Osteoblast (primary cell): ENCODE measurements around the gene BAZ1A. TPM values are rescaled to one million over a fixed set of nuclear protein-coding genes. Genes with fewer than 3 reads are reported as not detected.

Experiments used
- DNase-seq: peaks from one replicate; pipeline ENCODE4 v3.0.0; 2011; ENCODE audit warnings: low spot score, mixed read lengths; ENCODE audit not compliant: insufficient read length; ENCODE audit errors: missing footprints
- H2AFZ ChIP-seq: 2 replicates; pipeline ENCODE4 v1.6.0; 2011; ENCODE audit warnings: mild to moderate bottlenecking, low read length
- H3K27ac ChIP-seq: 2 replicates; pipeline ENCODE4 v1.5.1; 2011; ENCODE audit warnings: mild to moderate bottlenecking, low read depth, low read length, moderate library complexity
- H3K27me3 ChIP-seq: 2 replicates; pipeline ENCODE4 v1.6.0; 2012; ENCODE audit warnings: mild to moderate bottlenecking, control low read depth, inconsistent platforms, low read length, moderate library complexity; ENCODE audit not compliant: insufficient read depth
- H3K36me3 ChIP-seq: 2 replicates; pipeline ENCODE4 v1.5.1; 2011; ENCODE audit warnings: mild to moderate bottlenecking, low read length, control low read depth, moderate library complexity; ENCODE audit not compliant: insufficient read depth
- H3K4me1 ChIP-seq: 2 replicates; pipeline ENCODE4 v1.5.1; 2011; ENCODE audit warnings: mild to moderate bottlenecking, low read length, control low read depth, moderate library complexity; ENCODE audit not compliant: insufficient read depth
- H3K4me2 ChIP-seq: 2 replicates; pipeline ENCODE4 v1.6.0; 2011; ENCODE audit warnings: mild to moderate bottlenecking, low read length; ENCODE audit not compliant: insufficient read depth
- H3K4me3 ChIP-seq: fragments of 200-600 bp; sonication (generic); 3 replicates; pipeline ENCODE4 v1.5.1; 2012; ENCODE audit warnings: mild to moderate bottlenecking, low read length, inconsistent platforms; ENCODE audit not compliant: insufficient read depth
- H3K79me2 ChIP-seq: 2 replicates; pipeline ENCODE4 v1.6.0; 2012; ENCODE audit warnings: mild to moderate bottlenecking, low read length, control low read depth, inconsistent platforms; ENCODE audit not compliant: insufficient read depth
- H3K9me3 ChIP-seq: 2 replicates; pipeline ENCODE4 v1.5.1; 2011; ENCODE audit warnings: low read depth, low read length, control low read depth
- H4K20me1 ChIP-seq: 2 replicates; pipeline ENCODE4 v1.6.0; 2012; ENCODE audit warnings: mild to moderate bottlenecking, low read length, control low read depth; ENCODE audit not compliant: insufficient read depth
- CTCF ChIP-seq: IDR thresholded peaks from 2 replicates; pipeline ENCODE4 v1.5.1; 2011; ENCODE audit warnings: mild to moderate bottlenecking, low read depth, low read length, moderate library complexity; ENCODE audit errors: extremely low read depth
- total RNA-seq: library from RNA; depleted of rRNA; stranded (reverse); fragments of >200 nt; gene quantifications from 2 replicates; pipeline ENCODE4 v1.2.3, GENCODE V29; 2012

BAZ1A gene
- total RNA-seq, 1 donor = 23.9 TPM

GRCh38 chr14:34775342-34775741 lies 99.8 kb downstream of the BAZ1A start:
- no peak overlapping the region for H3K4me2 ChIP-seq
- no peak overlapping the region for H3K27ac ChIP-seq
- H3K4me3 ChIP-seq = no peak overlapping the region
- H2AFZ ChIP-seq = no peak overlapping the region
- H3K4me1 ChIP-seq = peaks cover 6% of the 10 kb centered on the region
- H4K20me1 ChIP-seq = no peaks in the 10 kb centered on the region
- no peak for TF ChIP-seq CTCF
- H3K36me3 ChIP-seq = peaks cover 23% of the 10 kb centered on the region
- H3K79me2 ChIP-seq = no peaks in the 10 kb centered on the region
- H3K27me3 ChIP-seq = no peaks in the 10 kb centered on the region
- DNase-seq = no peak
- H3K9me3 ChIP-seq = no peaks in the 10 kb centered on the region

DNA sequence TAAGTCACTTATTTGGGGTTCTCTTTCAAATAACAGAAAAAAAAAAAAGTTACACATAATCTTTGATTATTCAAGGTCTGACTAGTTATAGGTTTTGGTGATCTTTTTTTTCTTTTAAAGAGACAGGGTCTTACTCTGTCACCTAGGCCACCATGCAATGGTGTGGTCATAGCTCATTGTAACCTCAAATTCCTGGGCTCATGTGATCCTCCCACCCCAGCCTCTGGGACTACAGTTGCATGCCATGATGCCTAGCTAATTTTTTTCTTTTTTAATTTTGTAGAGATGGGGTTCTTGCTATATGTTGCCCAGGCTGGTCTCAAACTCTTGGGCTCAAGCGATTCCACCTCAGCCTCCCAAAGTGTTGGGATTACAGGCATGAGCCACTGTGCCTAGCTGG lies 104.3 kb downstream of the BAZ1A start:
- Histone ChIP-seq H3K4me3 (no peak overlapping the region), H3K79me2 (no peaks in the 10 kb centered on the region), H3K9me3 (no peaks in the 10 kb centered on the region), H3K4me1 (peaks cover 12% of the 10 kb centered on the region), H3K36me3 (peaks cover 13% of the 10 kb centered on the region), H2AFZ (no peak overlapping the region), H4K20me1 (no peaks in the 10 kb centered on the region), H3K27me3 (no peaks in the 10 kb centered on the region), H3K4me2 (no peak overlapping the region), H3K27ac (no peak overlapping the region)
- no peak for DNase-seq
- TF ChIP-seq CTCF = no peak

DNA sequence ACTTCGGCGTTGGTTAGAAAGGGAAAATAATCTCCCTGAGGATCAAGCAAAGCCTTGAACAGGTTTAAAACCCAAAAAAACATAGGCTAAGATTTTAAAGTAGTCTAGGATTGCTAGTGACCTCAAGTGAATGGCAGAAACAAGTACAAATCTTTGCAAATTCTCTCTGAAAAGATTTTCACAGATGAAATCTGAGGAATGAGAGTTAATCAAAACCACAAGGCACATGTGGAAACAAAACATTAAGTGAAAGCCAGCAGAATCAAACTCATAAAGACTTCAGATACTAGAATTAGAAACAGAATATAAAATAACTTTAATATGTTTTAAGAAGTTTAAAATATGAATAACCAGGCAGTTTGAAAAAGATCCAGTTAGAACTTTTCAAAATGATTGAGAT lies 108.6 kb downstream of the BAZ1A start:
- Histone ChIP-seq H3K4me3 (no peak overlapping the region), H3K79me2 (no peaks in the 10 kb centered on the region), H3K36me3 (peaks cover 31% of the 10 kb centered on the region), H3K4me1 (peaks cover 12% of the 10 kb centered on the region), H4K20me1 (no peaks in the 10 kb centered on the region), H2AFZ (no peak overlapping the region), H3K4me2 (no peak overlapping the region), H3K27me3 (no peaks in the 10 kb centered on the region), H3K9me3 (no peaks in the 10 kb centered on the region), H3K27ac (no peak overlapping the region)
- no peak for DNase-seq
- no peak for TF ChIP-seq CTCF

DNA sequence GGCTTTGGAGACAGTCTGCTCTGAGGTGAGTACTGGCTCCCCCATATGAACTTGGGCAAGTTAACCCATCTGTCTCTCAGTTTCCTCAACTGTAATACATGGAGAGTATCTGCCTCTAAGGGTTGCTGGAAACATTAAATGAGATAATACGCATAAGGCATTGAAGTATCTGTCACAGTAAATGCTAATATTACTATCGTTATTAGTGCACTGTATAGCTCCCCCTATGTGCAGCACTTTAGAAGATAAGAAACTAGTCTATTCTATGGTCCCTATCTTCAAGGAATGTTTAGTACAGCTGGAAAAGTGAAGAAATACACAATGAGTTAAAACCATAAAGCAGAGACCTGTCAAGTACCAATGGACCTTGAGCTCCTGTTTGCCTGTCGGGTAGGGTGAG lies 109.1 kb downstream of the BAZ1A start:
- Histone ChIP-seq H3K9me3 (no peaks in the 10 kb centered on the region), H3K36me3 (peaks cover 35% of the 10 kb centered on the region), H4K20me1 (no peaks in the 10 kb centered on the region), H2AFZ (no peak overlapping the region), H3K4me1 (peaks cover 11% of the 10 kb centered on the region), H3K4me2 (no peak overlapping the region), H3K4me3 (no peak overlapping the region), H3K79me2 (no peaks in the 10 kb centered on the region), H3K27me3 (no peaks in the 10 kb centered on the region), H3K27ac (no peak overlapping the region)
- DNase-seq = peak; percentile 31
- peak; percentile 17 for TF ChIP-seq CTCF
